Sigmoid colon (tissue), 7 donors: Measurements from ENCODE around the gene IGF2BP2. TPM values are rescaled to one million over a fixed set of nuclear protein-coding genes. Genes with fewer than 3 reads are reported as not detected.

Source experiments
- DNase-seq: peaks from one replicate; pipeline ENCODE4 v3.0.0-alpha.2; 2019
- H3K27ac ChIP-seq, 4 donors: fragments of 200-600 bp; sonication (generic); one replicate each; pipeline ENCODE4 v1.5.1; 2016 to 2019; ENCODE audit warnings: mild to moderate bottlenecking in 1 of 4
- H3K27me3 ChIP-seq, 3 donors: fragments of 200-600 bp; sonication (generic); one replicate each; pipeline ENCODE4 v1.5.1; 2019; ENCODE audit warnings: mild to moderate bottlenecking in 1 of 3
- H3K36me3 ChIP-seq, 4 donors: fragments of 200-600 bp; sonication (generic); one replicate each; pipeline ENCODE4 v1.5.1; 2016 to 2019
- H3K4me1 ChIP-seq, 4 donors: fragments of 200-600 bp; sonication (generic); one replicate each; pipeline ENCODE4 v1.5.1; 2017 to 2019
- H3K4me3 ChIP-seq, 4 donors: fragments of 200-600 bp; sonication (generic); one replicate each; pipeline ENCODE4 v1.5.1; 2017 to 2019; ENCODE audit warnings: mild to moderate bottlenecking in 2 of 4, moderate library complexity in 1 of 4
- H3K9me3 ChIP-seq, 4 donors: fragments of 200-600 bp in 3 of 4; sonication (generic) in 3 of 4; one replicate each; pipeline versions ENCODE4 v1.5.1 to v1.6.1; 2013 to 2019
- EP300 ChIP-seq, 4 donors: sonication (generic); formaldehyde crosslinking; IDR thresholded peaks; one replicate each; pipeline ENCODE4 v1.6.1; 2017; ENCODE audit warnings: antibody characterized with exemption in 4 of 4
- POLR2A ChIP-seq, 2 donors: fragments of 450-650 bp; IDR thresholded peaks; one replicate each; pipeline ENCODE4 v1.6.1; 2016; ENCODE audit warnings: antibody characterized with exemption in 2 of 2, mild to moderate bottlenecking in 2 of 2, moderate library complexity in 2 of 2
- POLR2AphosphoS5 ChIP-seq, 4 donors: sonication (generic); formaldehyde crosslinking; IDR thresholded peaks; one replicate each; pipeline ENCODE4 v1.6.1; 2017; ENCODE audit warnings: antibody characterized with exemption in 4 of 4
- WGBS, 2 donors: extraction: QIAGEN DNeasy Blood & Tissue Kit; methylation state at CpG; one replicate each; pipeline ENCODE4 v1.1.7; 2013; 5-methylcytosine and 5-hydroxymethylcytosine counted together
- intact Hi-C: fragments of 100-400 bp; cut with DNase I; formaldehyde crosslinking; loops from one replicate; pipeline ENCODE4 v1.15.1; 2023
- polyA plus RNA-seq, 3 donors: library from polyadenylated mRNA; stranded (reverse); fragments of 200-250 nt; gene quantifications; one replicate each; pipeline ENCODE4 v1.2.3, GENCODE V29; 2013
- total RNA-seq, 4 donors: library from RNA; depleted of rRNA; stranded (reverse); fragments of >200 nt; gene quantifications; one replicate each; pipeline ENCODE4 v1.1.0, GENCODE V29; 2016
- TF ChIP-seq, protein P1 (sequence below), 4 experiments: fragments of 450-650 bp in 3 of 4; fragments of 200-600 bp in 1 of 4; IDR thresholded peaks; one replicate each; pipeline ENCODE4 v1.5.1; 2016 to 2019; ENCODE audit warnings: antibody characterized with exemption in 4 of 4, mild to moderate bottlenecking in 3 of 4, moderate library complexity in 2 of 4
- donor health status: healthy with polysubstance abuse.
- donor health status: Bipolar disorder and iron deficiency.
- donor health status: healthy.

Gene IGF2BP2
- total and polyA plus RNA-seq, 7 donors = 6.3 to 20.7 (median 14.7) TPM

DNA sequence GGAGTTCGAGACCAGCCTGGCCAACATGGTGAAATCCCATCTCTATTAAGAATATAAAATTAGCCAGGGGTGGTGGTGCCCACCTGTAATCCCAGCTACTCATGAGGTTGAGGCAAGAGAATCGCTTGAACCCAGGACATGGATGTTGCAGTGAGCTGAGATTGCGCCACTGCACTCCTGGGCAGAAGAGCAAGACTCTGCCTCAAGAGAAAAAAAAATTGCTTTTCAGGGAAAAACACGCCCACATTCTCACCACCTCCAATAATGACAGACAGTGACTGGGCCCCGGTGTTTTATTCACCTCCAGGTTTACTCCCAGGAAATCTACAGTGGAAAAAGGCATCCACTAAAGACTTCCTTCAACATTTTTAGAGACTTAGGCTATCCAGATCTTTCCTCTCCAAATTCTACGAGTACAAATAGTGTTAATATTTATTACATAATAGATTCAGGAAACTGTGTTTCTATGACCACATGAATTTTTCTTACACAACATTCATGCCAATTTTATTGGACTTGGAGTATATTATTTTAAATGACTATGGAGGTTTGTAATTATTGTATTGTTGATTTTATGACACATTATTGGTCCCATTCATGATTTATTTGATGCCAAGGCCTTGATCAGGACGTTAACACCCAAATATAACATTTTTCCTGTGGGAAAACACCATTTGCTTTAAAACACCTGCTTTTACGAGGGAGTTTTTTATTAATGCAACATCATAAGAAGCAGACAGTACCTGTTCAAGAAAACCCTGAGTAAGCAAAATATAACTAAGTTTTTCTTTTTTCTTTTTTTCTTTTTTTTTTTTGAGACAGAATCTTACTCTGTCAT lies 26.6 kb downstream of the IGF2BP2 start:
- no peaks in the 10 kb centered on the region for H3K36me3 ChIP-seq
- intact Hi-C loops = no loop called here
- no peaks in the 10 kb centered on the region for H3K9me3 ChIP-seq
- H3K4me1 ChIP-seq = no peaks in the 10 kb centered on the region
- H3K4me3 ChIP-seq = no peak overlapping the region
- no peak for TF ChIP-seq EP300 (IDR thresholded peaks at IDR 0.05)
- TF ChIP-seq POLR2A (IDR thresholded peaks at IDR 0.05) = no peak
- TF ChIP-seq, protein P1, sequence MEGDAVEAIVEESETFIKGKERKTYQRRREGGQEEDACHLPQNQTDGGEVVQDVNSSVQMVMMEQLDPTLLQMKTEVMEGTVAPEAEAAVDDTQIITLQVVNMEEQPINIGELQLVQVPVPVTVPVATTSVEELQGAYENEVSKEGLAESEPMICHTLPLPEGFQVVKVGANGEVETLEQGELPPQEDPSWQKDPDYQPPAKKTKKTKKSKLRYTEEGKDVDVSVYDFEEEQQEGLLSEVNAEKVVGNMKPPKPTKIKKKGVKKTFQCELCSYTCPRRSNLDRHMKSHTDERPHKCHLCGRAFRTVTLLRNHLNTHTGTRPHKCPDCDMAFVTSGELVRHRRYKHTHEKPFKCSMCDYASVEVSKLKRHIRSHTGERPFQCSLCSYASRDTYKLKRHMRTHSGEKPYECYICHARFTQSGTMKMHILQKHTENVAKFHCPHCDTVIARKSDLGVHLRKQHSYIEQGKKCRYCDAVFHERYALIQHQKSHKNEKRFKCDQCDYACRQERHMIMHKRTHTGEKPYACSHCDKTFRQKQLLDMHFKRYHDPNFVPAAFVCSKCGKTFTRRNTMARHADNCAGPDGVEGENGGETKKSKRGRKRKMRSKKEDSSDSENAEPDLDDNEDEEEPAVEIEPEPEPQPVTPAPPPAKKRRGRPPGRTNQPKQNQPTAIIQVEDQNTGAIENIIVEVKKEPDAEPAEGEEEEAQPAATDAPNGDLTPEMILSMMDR (IDR thresholded peaks at IDR 0.05) = no peak
- TF ChIP-seq POLR2AphosphoS5 (IDR thresholded peaks at IDR 0.05) = no peak
- DNase-seq = no peak
- H3K27ac ChIP-seq = no peak overlapping the region
- WGBS, 2 donors = 65 to 78% methylated on average over 8 of the region's 8 CpGs
- no peaks in the 10 kb centered on the region for H3K27me3 ChIP-seq

GRCh38 chr3:185797108-185797881 lies 27.5 kb downstream of the IGF2BP2 start:
- Histone ChIP-seq H3K36me3 (no peaks in the 10 kb centered on the region), H3K4me3 (no peak overlapping the region), H3K4me1 (no peaks in the 10 kb centered on the region), H3K27me3 (no peaks in the 10 kb centered on the region), H3K27ac (no peak overlapping the region), H3K9me3 (no peaks in the 10 kb centered on the region)
- WGBS, 2 donors = 57 to 77% methylated on average over 8 of the region's 8 CpGs
- no peak for DNase-seq
- TF ChIP-seq, protein P1 (IDR thresholded peaks at IDR 0.05) = no peak
- no peak for TF ChIP-seq EP300 (IDR thresholded peaks at IDR 0.05)
- TF ChIP-seq POLR2AphosphoS5 (IDR thresholded peaks at IDR 0.05) = no peak
- no peak for TF ChIP-seq POLR2A (IDR thresholded peaks at IDR 0.05)
- intact Hi-C loops = no loop called here

GRCh38 chr3:185796431-185797107 lies 28.3 kb downstream of the IGF2BP2 start:
- H3K27me3 ChIP-seq = no peaks in the 10 kb centered on the region
- 14 to 56% methylated on average over 7 of the region's 7 CpGs for WGBS, 2 donors
- no peak overlapping the region for H3K27ac ChIP-seq
- no peak for TF ChIP-seq POLR2AphosphoS5 (IDR thresholded peaks at IDR 0.05)
- no peak for TF ChIP-seq EP300 (IDR thresholded peaks at IDR 0.05)
- TF ChIP-seq, protein P1 (IDR thresholded peaks at IDR 0.05) = no peak
- no peak for TF ChIP-seq POLR2A (IDR thresholded peaks at IDR 0.05)
- DNase-seq = no peak
- no peaks in the 10 kb centered on the region for H3K36me3 ChIP-seq
- no peaks in the 10 kb centered on the region for H3K9me3 ChIP-seq
- intact Hi-C loops = no loop called here
- H3K4me1 ChIP-seq = no peaks in the 10 kb centered on the region
- no peak overlapping the region for H3K4me3 ChIP-seq

DNA sequence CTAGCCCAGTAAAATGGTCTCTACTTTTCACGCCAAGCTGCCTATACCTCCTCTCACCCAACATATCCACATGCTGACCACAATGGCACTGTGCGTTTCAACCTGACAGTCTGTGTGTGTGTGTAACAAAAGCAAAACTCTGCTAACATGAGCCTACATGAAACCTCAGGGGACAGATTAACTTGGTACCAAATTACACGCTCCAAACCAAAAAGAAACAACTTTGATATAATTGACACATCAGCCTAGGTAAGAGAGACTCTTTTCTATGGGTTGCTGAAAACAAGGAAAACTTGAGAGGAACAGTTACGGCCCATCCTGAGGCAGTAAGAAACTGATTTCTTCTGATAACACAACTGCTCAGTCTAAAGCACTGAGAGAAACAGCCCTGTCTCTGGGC lies 31.5 kb downstream of the IGF2BP2 start:
- WGBS, 2 donors = 77 to 84% methylated on average over 4 of the region's 4 CpGs
- H3K36me3 ChIP-seq = no peaks in the 10 kb centered on the region
- no peaks in the 10 kb centered on the region for H3K27me3 ChIP-seq
- no peak for DNase-seq
- TF ChIP-seq, protein P1 (IDR thresholded peaks at IDR 0.05) = no peak
- TF ChIP-seq EP300 (IDR thresholded peaks at IDR 0.05) = no peak
- TF ChIP-seq POLR2AphosphoS5 (IDR thresholded peaks at IDR 0.05) = no peak
- TF ChIP-seq POLR2A (IDR thresholded peaks at IDR 0.05) = no peak
- H3K4me3 ChIP-seq = no peak overlapping the region
- H3K4me1 ChIP-seq = no peaks in the 10 kb centered on the region
- intact Hi-C loops = no loop called here
- H3K9me3 ChIP-seq = no peaks in the 10 kb centered on the region
- H3K27ac ChIP-seq = no peak overlapping the region
